Right ventricle myocardium inferior (tissue), 1 donor: ENCODE measurements around the gene EFS. TPM values are rescaled to one million over a fixed set of nuclear protein-coding genes. Genes with fewer than 3 reads are reported as not detected.
"Not testable (repeated sequence)": the region's sequence is repeated elsewhere in the genome, so short reads cannot be mapped to it uniquely, and the experiment has no call there.

Source experiments
- ATAC-seq: fragments of 200-7000 bp; cut with Tn5 transposase; one replicate; pipeline ENCODE4 v1.9.1; 2020; ENCODE audit warnings: mild to moderate bottlenecking, moderate library complexity
- DNase-seq: peaks from one replicate; pipeline ENCODE4 v3.0.0; 2021; ENCODE audit errors: missing footprints
- intact Hi-C: fragments of 100-400 bp; cut with DNase I; formaldehyde crosslinking; loops from one replicate; pipeline ENCODE4 v1.11.0; 2022
- total RNA-seq: library from RNA; stranded (reverse); fragmentation: NEBNext Ultra II Directional; extraction: Animal tissue kit (Norgen Biotek cat#: 25700); gene quantifications from one replicate; pipeline ENCODE4 v1.2.1, GENCODE V29; 2021
- donor health status: DM: no; HTN: yes; CAD: no; lungs with severe emphysema.

Gene EFS
- total RNA-seq, 1 donor from 2014 or later, result 4.0 TPM

DNA sequence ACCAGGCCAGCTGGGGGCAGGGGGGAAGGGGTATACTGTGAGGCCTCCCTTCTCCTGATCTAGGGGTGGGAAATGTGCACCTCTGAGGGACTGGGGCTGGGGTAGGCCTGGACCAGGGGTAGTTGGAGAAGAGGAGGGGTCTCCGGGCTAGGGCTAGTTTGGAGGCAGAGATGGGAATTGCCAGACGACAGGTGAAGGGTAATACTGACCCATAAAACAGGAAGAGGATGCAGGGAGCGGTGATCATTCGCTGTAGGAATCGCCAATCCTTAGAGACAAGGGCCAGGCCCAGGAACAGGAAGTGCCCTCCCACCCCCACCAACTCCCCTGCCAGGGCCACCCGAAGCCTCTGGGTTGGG is 16.7 kb downstream of the EFS start:
- DNase-seq (no peak), ATAC-seq (no peak)
- intact Hi-C loops, result no loop called here

DNA sequence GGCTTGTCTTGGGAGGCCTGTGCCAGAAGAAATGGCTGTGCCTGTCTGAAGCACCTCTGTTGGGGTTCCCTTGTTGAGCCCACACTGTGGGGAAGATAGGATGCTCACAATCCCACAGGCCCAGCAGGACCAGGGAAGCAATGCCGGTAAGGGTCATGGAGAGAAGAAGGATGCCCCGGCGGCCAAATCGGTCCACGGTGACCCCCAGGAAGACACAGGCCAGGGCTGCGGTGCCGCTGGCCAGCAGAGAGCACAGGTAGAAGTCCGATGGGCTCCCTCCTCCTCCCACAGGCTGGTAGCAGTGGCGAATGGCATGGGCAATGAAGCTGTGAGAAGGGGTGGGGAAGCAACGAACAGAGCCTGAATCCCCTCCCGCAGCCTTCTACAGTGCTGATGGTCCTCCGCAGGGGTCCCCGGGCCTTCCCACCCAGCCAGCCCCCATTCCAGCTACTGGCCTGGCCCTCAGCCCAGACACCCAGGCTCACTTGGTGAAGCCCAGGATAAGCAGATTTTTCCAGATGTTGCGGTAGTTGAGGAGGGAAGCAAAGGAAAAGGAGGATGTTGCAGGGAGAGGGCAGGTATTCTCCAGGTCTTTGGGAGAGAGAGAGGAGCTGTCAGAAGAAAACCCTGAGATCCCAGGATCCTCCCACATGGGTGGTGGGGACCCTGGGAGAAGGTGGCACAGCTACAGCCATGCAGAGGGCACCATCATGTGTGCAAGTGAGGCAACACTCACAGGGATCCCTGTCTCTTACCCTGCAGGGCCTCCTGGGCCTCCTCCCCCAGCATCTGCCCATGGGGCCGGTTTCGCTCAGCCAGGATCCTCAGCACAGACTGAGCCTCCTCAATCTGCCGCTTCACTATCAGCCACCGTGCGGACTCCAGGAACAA is 17.3 kb downstream of the EFS start:
- DNase-seq (no peak), ATAC-seq (no peak)
- intact Hi-C loops, result no loop called here

DNA sequence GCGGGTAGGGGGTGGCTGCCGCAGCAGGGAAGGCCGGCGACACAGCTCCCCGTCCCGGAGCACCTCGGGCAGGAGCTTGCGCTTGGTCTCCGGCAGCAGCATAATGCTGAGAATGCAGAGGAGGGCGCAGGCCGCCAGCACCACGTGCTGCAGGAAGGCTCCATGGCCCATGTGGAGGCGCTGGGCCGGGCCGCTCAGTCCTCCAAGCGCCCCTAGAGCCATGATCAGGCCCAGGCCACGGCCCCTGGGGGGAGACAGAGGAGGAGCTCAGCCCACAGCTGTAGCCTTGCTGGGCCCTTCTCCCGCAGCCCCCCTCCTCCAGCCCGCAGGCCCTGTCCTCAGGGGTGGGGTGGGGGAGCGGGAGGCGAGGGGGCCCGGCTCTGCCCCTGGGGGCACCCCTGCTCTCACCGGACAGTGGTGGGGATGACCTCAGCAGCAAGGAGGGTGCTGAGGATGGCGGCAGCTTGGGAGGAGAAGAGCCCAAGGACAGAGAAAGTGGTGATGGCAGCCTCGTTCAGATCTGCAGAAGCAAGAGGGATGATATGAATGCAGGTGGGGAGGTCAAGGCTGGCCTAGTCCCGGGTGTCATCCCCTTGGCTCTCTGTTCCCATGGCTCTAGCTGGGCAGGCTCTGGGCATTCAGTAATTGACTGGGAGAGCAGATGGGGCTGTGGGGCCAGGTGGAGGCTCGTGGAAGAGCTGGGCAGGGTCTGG is 18.1 kb downstream of the EFS start:
- peak; percentile 32 for ATAC-seq
- DNase-seq, result no peak

DNA sequence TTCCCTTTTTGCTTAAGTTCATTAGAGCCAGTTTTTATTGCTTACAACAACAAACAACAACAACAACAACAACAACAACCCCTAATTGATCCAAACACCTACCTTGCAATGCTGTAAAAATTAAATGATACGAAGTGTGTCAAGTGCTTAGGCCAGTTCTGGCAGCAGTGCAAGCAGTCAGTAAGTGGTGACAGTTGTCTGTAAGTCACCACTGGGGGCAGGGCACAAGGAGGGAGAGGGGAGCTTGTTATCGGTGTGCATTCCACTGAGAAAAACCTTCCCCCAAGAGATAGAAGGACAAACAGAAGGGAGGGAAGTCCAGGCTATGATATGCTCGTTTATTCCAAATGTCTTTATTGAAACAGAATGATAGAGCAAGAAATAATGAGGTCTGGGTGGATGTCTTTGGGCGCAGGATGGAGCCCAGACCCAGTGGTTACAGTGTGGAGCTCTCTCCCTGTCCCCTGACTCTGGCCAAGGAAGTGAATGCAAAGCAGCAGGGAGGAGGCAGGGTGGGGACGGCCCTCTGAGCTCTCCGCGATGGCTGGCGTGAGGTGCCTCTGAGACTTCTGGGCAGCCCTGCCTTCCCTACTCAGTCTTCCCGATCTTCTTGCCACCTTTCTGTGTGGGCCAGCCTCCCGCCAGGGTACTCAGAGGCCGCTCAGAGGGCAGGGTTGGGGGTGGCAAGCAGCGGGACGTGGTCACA is 18.8 kb downstream of the EFS start:
- DNase-seq, result no peak
- intact Hi-C loops, result no loop called here
- ATAC-seq, result peak; percentile 63

More for the DNA sequence above, 18.1 kb downstream of the EFS start:
- intact Hi-C loops, result no loop called here

DNA sequence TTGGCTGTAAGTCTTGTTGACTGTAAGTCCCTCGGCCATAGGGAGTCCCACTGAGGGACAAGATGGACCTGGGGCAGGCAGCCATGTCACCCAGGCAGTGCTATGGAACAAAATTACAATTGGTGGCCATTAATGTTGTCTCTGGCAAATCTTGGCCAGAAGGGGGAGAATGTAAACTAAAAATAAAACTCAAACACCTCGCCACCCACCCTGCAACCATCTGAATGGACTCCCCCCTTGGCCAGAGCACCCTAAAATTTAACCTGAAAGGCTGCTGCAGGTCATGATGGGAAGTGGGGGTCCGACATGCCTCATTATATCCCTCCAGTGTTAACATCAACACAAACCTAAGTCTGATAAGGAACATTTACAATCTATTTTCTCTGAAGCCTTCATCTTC is 20.5 kb downstream of the EFS start:
- intact Hi-C loops, result no loop called here
- DNase-seq (no peak), ATAC-seq (no peak)

DNA sequence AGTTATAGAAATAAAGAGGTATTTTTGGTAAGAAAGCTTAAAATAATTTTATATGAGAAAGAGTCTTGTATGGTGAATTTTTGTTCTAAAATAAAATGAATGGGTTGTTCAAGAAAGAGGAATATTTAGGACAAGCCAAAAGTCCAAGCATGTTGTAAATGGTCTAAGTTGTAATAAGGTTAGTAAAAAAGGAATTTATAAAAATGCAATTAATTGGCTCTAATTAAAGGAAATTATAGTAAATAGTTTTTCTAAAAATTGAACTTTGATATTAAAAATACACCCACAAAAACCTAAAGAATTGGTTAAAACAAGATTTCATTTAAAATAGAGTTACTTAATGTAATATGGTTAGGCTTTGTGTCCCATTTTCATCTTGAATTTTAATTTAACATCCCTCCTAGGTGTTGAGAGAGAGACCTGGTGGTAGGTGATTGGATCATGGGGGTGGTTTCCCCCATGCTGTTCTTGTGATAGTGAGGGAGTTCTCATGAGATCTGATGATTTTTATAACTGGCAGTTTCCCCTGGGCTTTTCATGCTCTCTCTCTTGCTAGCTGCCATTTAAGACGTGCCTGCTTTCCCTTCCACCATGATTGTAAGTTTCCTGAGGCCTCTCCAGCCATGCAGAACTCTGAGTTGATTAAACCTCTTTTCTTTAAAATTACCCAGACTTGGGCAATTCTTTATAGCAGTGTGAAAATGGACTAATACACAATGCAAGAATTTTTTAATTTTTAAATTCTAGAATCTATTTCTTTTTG is 25.3 kb downstream of the EFS start:
- ATAC-seq (no peak), DNase-seq (no peak)
- intact Hi-C loops, result no loop called here

DNA sequence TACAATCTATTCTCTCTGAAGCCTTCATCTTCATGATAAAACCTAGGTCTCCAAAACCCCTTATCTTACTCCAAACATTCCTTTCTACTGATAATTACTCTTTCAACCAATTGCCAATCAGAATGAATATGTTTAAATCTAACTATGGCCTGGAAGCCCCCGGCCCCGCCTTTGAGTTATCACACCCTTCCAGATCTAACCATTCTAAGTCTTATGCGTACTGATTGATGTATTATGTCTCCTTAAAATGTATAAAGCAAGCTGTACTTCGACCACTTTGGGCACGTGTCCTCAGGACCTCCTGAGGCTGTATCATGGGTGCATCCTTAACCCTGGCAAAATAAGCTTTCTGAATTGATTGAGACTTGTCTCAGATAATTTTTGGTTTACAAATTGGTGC is 29.3 kb downstream of the EFS start:
- ATAC-seq, result no peak
- DNase-seq, result no peak
- intact Hi-C loops, result no loop called here

DNA sequence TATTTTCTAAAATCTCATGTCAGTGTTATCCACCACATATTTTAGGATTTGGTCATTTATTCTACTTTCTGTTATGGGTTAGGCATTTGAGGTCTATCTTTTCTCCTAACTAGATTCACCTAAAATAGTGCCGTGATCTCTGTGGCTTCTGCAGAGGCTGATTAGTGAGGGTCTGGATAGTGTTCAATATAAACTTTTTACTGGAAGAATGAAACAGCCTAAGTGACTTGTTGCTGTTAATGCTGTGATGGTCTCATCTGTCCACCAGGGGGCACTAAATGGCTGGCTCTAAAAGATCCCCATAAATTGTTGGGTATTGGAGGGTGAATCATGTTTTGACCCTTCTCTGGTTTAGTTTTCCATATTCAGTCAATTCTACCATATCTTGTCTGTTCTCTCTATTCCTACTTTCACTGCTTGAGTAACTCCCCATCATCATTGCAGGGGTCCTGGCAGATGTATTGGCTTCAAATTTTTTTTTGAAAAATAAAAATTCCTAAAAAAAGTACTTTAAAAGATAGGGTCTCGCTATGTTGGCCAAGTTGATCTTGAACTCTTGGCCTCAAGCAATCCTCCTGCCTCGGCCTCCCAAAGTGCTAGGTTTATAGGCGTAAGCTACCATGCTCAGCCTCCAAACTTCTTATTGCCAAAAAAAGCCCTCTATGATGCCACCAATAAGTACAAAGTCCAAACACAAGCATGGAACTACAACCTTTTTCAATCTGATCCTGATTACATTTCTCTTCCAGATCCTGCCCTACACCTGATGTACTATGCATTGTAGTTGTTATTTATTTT is 36.8 kb downstream of the EFS start:
- DNase-seq (no peak), ATAC-seq (peak; percentile 68)
- intact Hi-C loops, result loop anchor here (1.0 to 5.0 kb wide), 2 partner anchors 52 to 119 kb away; no protein-coding TSS in a partner anchor

DNA sequence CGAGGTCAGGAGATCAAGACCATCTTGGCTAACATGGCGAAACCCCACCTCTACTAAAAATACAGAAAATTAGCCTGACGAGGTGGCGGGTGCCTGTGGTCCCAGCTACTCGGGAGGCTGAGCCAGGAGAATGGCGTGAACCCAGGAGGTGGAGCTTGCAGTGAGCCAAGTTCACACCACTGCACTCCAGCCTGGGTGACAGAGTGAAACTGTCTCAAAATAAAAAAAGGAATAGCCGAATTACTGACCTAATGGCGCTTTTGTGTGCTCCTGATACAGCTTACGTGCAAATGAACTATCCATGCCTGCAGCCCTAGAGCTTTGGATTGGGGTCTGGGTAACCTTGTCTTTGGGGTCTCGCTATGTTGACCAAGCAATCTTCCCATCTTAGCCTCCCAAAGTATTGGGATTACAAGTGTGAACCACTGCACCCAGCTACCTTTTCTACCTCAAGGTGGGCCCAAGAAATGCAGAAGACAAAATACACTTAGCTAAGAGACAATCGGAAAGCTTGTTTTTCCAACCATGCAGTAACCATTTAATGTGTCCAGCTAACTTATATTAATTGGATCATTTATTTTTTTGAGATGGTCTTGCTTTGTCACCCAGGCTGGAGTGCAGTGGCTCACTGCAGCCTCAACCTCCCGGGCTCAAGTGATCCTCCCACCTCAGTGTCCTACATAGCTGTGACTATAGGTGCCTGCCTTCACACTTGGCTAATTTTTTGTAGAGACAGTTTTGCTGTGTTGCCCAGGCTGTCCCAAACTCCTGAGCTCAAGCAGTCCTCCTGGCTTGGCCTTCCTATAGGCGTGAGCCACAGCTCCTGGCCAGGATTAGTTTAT is 38.3 kb downstream of the EFS start:
- DNase-seq, result no peak
- intact Hi-C loops, result loop anchor here (5.0 kb wide), 1 partner anchor 121 kb away; no protein-coding TSS in a partner anchor
- ATAC-seq, result no peak

DNA sequence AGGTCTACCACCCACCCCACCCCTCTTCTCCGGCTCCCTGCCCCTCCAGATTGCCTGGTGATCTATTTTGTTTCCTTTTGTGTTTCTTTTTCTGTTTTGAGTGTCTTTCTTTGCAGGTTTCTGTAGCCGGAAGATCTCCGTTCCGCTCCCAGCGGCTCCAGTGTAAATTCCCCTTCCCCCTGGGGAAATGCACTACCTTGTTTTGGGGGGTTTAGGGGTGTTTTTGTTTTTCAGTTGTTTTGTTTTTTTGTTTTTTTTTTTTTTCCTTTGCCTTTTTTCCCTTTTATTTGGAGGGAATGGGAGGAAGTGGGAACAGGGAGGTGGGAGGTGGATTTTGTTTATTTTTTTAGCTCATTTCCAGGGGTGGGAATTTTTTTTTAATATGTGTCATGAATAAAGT is 39.2 kb downstream of the EFS start:
- intact Hi-C loops, result loop anchor here (5.0 kb wide), 1 partner anchor 122 kb away; no protein-coding TSS in a partner anchor
- not testable (repeated sequence) for DNase-seq, ATAC-seq

DNA sequence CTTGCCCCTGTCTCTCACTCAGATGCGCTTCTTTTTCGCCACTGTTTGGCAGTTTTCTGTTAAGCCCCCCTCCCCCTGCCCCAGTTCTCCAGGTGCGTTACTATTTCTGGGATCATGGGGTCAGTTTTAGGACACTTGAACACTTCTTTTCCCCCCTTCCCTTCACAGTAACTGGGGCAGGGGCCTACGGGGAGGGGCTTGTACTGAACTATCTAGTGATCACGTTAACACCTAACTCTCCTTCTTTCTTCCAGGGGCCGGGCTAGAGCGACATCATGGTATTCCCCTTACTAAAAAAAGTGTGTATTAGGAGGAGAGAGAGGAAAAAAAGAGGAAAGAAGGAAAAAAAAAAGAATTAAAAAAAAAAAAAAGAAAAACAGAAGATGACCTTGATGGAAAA is 40.0 kb downstream of the EFS start:
- intact Hi-C loops, result loop anchor here (5.0 kb wide), 3 partner anchors 122 to 232 kb away; partner anchors contain the start of genes NGDN and THTPA
- ATAC-seq, result no peak
- DNase-seq, result no peak

DNA sequence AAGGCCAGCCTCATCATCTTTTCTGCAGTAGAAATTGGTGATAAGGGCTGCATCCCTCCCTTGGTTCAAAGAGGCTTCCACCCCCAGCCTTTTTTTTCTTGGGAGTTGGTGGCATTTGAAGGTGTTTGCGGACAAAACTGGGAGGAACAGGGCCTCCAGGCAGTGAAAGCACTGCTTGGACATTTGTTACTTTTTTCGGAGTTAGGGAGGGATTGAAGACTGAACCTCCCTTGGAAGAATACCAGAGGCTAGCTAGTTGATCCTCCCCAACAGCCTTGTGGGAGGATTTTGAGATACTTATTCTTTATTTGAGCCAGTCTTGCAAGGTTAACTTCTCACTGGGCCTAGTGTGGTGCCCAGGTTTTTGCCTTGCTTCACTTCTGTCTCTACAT is 40.5 kb downstream of the EFS start:
- intact Hi-C loops, result loop anchor here (5.0 kb wide), 2 partner anchors 143 to 233 kb away; partner anchors contain the start of genes NGDN and THTPA
- ATAC-seq, result no peak
- no peak for DNase-seq

DNA sequence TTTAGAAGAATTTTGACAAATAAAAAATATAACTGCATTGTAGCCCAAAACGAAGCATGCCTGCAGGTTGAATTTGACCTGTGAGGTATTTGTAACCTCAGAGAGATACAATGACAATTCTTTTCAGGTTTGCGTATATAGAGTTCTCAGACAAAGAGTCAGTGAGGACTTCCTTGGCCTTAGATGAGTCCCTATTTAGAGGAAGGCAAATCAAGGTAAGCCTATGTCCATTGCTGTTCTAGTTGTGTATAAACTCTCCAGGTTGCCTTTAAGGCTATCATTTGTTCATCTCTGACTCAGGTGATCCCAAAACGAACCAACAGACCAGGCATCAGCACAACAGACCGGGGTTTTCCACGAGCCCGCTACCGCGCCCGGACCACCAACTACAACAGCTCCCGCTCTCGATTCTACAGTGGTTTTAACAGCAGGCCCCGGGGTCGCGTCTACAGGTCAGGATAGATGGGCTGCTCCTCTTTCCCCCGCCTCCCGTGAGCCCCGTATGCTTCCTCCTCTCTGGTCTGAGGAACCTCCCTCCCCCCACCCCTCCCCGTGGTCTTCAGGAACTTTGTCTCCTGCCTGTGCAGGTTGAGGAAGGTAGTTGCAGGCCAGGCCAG is 41.0 kb downstream of the EFS start:
- DNase-seq, result no peak
- no peak for ATAC-seq
- intact Hi-C loops, result loop anchor here (5.0 kb wide), 2 partner anchors 143 to 233 kb away; partner anchors contain the start of genes NGDN and THTPA

DNA sequence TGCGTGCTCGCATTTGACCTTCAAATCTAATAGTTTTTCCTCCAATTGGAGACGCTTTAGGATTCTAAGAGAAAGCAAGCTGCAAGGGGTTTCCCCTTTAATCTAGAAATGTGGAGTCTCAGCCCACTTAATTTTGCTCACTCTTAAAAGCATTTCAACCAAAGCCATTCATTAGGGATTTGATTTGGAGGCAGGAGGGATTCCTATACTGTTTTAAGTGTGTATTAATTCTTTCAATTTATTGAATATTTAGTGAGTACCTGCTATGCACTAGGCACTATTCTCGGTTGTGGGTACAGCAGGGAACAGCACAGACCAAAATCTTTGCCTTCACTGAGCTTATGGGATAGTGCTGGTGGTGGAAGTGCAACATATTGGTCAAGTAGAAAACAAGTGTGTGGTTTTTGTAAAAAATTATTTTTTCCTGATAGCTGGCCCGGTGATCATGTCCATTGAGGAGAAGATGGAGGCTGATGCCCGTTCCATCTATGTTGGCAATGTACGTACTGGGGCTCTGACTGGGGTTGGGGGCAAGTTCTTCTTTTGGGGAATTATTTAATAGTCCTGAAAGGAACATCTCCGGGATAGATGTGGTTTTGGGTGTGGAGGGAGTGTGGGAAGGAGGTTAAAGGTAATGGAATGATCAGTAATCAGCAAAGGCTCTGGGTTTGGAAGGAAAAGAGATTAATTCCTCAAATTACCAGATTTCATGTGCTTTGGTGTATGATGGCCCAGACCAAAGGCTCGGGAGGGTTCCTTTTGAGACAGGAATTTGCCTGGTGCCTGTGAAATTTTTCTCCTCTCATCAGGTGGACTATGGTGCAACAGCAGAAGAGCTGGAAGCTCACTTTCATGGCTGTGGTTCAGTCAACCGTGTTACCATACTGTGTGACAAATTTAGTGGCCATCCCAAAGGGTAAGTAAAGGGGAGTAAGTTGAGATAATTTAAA is 42.1 kb downstream of the EFS start:
- ATAC-seq, result no peak
- intact Hi-C loops, result loop anchor here (5.0 kb wide), 2 partner anchors 144 to 234 kb away; partner anchors contain the start of genes NGDN and THTPA

More for the DNA sequence above, 42.1 kb downstream of the EFS start:
- no peak for DNase-seq
